Cardiac fibroblast (primary cell): ENCODE results near the gene SETBP1.

Experiments used
- DNase-seq, 2 donors: peaks; one replicate each; pipeline versions ENCODE4 v3.0.0 to v3.0.0-alpha.2; 2010; ENCODE audit warnings: low read depth in 2 of 2
- H3K4me3 ChIP-seq, 2 donors: replicated peaks in 1 of 2; 1 replicate in 1 of 2; 2 replicates in 1 of 2; pipeline ENCODE4 v1.5.1; 2011; ENCODE audit warnings: low read depth in 2 of 2, low read length in 2 of 2, mild to moderate bottlenecking in 2 of 2, moderate library complexity in 1 of 2
- TF ChIP-seq, protein P1 (sequence below): IDR thresholded peaks from one replicate; pipeline ENCODE4 v1.5.1; 2011; ENCODE audit warnings: low read depth, mild to moderate bottlenecking, low read length, inconsistent platforms

SETBP1 gene

DNA sequence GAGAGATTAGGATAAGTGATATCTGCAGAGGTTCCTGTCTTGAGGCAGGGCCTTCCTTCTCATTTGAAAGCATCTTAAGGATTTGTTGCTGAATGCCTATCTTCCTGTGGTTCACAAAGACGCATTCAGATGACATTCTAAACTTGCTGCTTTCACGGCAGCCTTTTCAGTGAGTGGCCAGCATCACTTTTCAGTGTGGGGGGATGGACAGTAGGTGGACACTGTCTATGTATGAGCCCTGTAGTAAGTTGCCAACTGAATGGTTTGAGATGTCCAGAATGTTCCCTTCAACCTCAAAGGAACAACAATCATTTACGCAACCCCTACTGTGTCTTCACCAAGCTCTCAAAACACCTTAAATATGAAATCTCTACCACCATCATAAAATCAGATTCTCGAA lies 46.6 kb downstream of the SETBP1 start:
- TF ChIP-seq, protein P1, sequence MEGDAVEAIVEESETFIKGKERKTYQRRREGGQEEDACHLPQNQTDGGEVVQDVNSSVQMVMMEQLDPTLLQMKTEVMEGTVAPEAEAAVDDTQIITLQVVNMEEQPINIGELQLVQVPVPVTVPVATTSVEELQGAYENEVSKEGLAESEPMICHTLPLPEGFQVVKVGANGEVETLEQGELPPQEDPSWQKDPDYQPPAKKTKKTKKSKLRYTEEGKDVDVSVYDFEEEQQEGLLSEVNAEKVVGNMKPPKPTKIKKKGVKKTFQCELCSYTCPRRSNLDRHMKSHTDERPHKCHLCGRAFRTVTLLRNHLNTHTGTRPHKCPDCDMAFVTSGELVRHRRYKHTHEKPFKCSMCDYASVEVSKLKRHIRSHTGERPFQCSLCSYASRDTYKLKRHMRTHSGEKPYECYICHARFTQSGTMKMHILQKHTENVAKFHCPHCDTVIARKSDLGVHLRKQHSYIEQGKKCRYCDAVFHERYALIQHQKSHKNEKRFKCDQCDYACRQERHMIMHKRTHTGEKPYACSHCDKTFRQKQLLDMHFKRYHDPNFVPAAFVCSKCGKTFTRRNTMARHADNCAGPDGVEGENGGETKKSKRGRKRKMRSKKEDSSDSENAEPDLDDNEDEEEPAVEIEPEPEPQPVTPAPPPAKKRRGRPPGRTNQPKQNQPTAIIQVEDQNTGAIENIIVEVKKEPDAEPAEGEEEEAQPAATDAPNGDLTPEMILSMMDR = no peak
- DNase-seq = no peak
- no peak overlapping the region for H3K4me3 ChIP-seq

DNA sequence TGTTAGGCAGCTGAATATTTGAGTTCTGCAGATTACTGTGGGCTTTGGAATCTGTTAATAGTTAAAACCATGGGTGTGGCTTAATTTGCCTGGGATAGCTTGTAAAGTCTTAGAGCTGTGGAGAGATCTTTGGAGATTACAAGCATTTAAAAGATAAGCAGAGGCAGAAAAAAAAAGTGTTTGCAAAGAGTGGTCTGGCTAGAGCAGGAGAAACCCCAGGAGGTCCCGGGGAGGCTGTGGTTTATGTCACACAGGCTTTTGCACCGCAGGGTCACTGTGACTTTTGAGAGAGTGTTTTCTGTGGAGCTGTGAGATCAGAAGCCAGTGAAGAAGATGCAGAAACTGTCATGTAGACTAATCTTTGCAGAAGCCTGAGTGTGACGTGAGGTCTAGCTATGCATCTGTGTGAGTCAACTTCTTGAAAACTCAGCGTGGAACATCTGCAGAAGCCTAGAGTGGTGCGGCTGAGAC lies 49.0 kb downstream of the SETBP1 start:
- TF ChIP-seq, protein P1 = no peak
- DNase-seq = peak; percentile 40 to 72
- H3K4me3 ChIP-seq = no peak overlapping the region

- no peak overlapping the region for H3K4me3 ChIP-seq
- TF ChIP-seq, protein P1 = no peak
- no peak for DNase-seq
Measured at GRCh38 chr18:44730803-44731529, 50.3 kb downstream of the SETBP1 start.

DNA sequence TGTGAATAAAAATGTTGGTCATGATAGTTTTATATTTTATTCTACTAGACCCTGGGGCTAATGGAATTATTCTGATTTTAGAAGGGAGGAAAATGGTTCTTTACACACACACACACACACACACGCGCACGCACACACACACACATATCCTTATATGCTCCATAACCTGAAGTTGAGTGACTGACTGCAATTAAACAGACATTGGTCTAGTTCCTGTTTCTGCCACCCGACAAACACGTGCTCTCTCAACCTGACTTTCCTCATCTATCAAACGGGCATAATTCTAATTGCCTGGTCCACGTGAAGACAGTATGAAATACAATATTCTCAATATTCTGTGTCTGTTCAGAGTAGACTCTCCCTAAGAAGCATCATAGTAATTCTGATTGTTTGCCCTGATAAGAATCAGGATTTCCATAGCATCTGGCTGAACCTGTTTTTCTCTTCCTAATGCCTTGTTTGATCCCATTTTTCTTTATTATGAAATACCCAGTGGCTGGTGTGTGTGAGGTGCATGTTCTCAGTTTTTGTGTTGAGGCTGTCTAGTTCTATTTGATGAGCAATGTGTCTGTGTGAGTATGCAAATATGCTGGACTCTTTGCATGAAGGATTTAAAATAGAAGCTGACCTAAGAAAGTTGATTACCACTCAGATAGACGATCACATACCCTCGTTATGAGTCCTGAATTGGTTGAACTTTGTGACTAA lies 51.0 kb downstream of the SETBP1 start:
- TF ChIP-seq, protein P1 = no peak
- DNase-seq = peak in 1 of 2 donors; percentile 33
- no peak overlapping the region for H3K4me3 ChIP-seq

DNA sequence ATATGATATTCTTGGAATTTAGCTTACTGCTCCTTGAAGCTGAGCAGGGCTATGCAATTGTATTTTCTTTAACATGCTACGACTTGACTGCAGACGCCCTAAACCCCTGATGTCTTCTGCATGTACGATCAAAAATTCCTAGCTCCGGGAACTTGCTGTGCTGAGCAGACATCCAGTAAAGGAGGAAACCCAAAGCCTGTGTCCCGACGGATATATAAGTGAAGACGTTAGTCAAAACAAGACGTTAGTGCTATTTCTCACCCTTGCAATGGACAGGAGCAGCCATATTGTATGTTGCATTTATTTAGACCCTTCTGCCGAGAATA lies 51.5 kb downstream of the SETBP1 start:
- TF ChIP-seq, protein P1 = no peak
- H3K4me3 ChIP-seq = no peak overlapping the region
- no peak for DNase-seq

GRCh38 chr18:44732599-44732998 lies 51.9 kb downstream of the SETBP1 start:
- no peak for DNase-seq
- TF ChIP-seq, protein P1 = no peak
- H3K4me3 ChIP-seq = no peak overlapping the region
